GM23338 (cell line): ENCODE results near the gene BBS1.

Experiments
- CREB1 ChIP-seq: fragments of 250-450 bp; sonication (Bioruptor Pico); IDR thresholded peaks from 2 replicates; pipeline ENCODE4 v1.5.0; 2020; ENCODE audit warnings: low read depth, mild to moderate bottlenecking, moderate library complexity
- CTCF ChIP-seq, 2 experiments: fragments of 200-600 bp in 1 of 2; sonication (generic) in 1 of 2; conservative IDR thresholded peaks; 2 replicates each; pipeline versions ENCODE4 v1.5.1 to v1.6.1; 2016 to 2017; ENCODE audit warnings: antibody characterized with exemption in 2 of 2, low read depth in 2 of 2, mild to moderate bottlenecking in 2 of 2, moderate library complexity in 1 of 2
- ETS1 ChIP-seq: IDR thresholded peaks from 2 replicates; pipeline ENCODE4 v1.6.1; 2016; ENCODE audit warnings: antibody characterized with exemption
- EZH2 ChIP-seq: fragments of 200-600 bp; sonication (generic); IDR thresholded peaks from one replicate; pipeline ENCODE4 v1.8.0; 2017; ENCODE audit warnings: antibody characterized with exemption, mild to moderate bottlenecking, low read depth; ENCODE audit not compliant: unreplicated experiment
- EZH2phosphoT487 ChIP-seq: fragments of 200-600 bp; sonication (generic); IDR thresholded peaks from one replicate; pipeline ENCODE4 v1.8.1; 2018; ENCODE audit warnings: antibody characterized with exemption; ENCODE audit not compliant: unreplicated experiment
- JUNB ChIP-seq: IDR thresholded peaks from one replicate; pipeline ENCODE4 v1.6.1; 2016; ENCODE audit warnings: antibody characterized with exemption; ENCODE audit not compliant: unreplicated experiment
- POLR2AphosphoS5 ChIP-seq: IDR thresholded peaks from 2 replicates; pipeline ENCODE4 v1.6.1; 2016; ENCODE audit warnings: antibody characterized with exemption, low read depth
- REST ChIP-seq: IDR thresholded peaks from one replicate; pipeline ENCODE4 v1.6.1; 2018; ENCODE audit warnings: antibody characterized with exemption; ENCODE audit not compliant: unreplicated experiment
- ZNF331 ChIP-seq: fragments of 250-450 bp; sonication (Bioruptor Pico); IDR thresholded peaks from 2 replicates; pipeline ENCODE4 v1.5.0; 2020; ENCODE audit warnings: low read depth, mild to moderate bottlenecking, moderate library complexity
- ZNF462 ChIP-seq: fragments of 250-450 bp; sonication (Bioruptor Pico); IDR thresholded peaks from 2 replicates; pipeline ENCODE4 v1.5.0; 2020; ENCODE audit warnings: mild to moderate bottlenecking, moderate library complexity

- TF ChIP-seq CTCF (conservative IDR thresholded peaks at IDR 0.05; ENCODE audit: low read depth in 2 of 2), result no peak
- no peak for TF ChIP-seq EZH2phosphoT487
- no peak for TF ChIP-seq POLR2AphosphoS5
- no peak for TF ChIP-seq CREB1 (CRISPR knock-in tag)
- no peak for TF ChIP-seq EZH2
- no peak for TF ChIP-seq REST
- no peak for TF ChIP-seq ZNF462 (CRISPR knock-in tag)
- TF ChIP-seq JUNB, result no peak
- no peak for TF ChIP-seq ZNF331
- no peak for TF ChIP-seq ETS1
Observed at GRCh38 chr11:66564538-66564937, 54.1 kb downstream of the BBS1 start.
